SK-N-SH (cell line): Measurements from ENCODE around the gene STYXL2. TPM values are rescaled to one million over a fixed set of nuclear protein-coding genes. Genes with fewer than 3 reads are reported as not detected.

Source experiments
- CTCF ChIA-PET: fragments of 300-600, 350-600 bp; formaldehyde crosslinking; extraction: SDS; loops from one replicate; lab custom pipeline; 2021; lab: Yijun Ruan, JAX
- POLR2A ChIA-PET: fragments of 350-600 bp; sonication (Branson Sonifier 250); formaldehyde crosslinking; extraction: SDS; loops from one replicate; lab custom pipeline; 2020; ENCODE audit warnings: antibody characterized with exemption, inconsistent platforms; lab: Yijun Ruan, JAX
- DNase-seq: peaks from one replicate; pipeline ENCODE4 v3.0.0; 2012
- H2AFZ ChIP-seq: fragments of 200-600 bp; sonication (generic); 2 replicates; pipeline ENCODE4 v1.8.1; 2016; ENCODE audit warnings: antibody characterized with exemption, mild to moderate bottlenecking, low read depth
- H3F3A ChIP-seq: fragments of 200-600 bp; sonication (generic); replicated peaks from 2 replicates; pipeline ENCODE3; 2016; ENCODE audit warnings: antibody characterized with exemption, mild to moderate bottlenecking; ENCODE audit not compliant: insufficient read depth
- H3K27ac ChIP-seq, 2 experiments: fragments of 200-500 bp in 1 of 2; fragments of 200-600 bp in 1 of 2; sonication (Bioruptor generic) in 1 of 2; sonication (generic), shearing (Covaris generic) in 1 of 2; 2 replicates each; pipeline versions ENCODE4 v1.5.1 to v1.6.1; 2014 to 2016; ENCODE audit warnings: low read depth in 2 of 2, inconsistent platforms in 1 of 2, low read length in 1 of 2, mild to moderate bottlenecking in 1 of 2, mixed read lengths in 1 of 2
- H3K27me3 ChIP-seq: fragments of 200-600 bp; sonication (generic), shearing (Covaris generic); 2 replicates; pipeline ENCODE4 v1.6.1; 2016; ENCODE audit warnings: mixed run types; ENCODE audit not compliant: insufficient read depth
- H3K36me3 ChIP-seq, 2 experiments: fragments of 200-500 bp in 1 of 2; fragments of 200-600 bp in 1 of 2; sonication (Bioruptor generic) in 1 of 2; sonication (generic) in 1 of 2; replicated peaks in 1 of 2; 2 replicates each; pipeline versions ENCODE3 to v1.5.1; 2014 to 2016; ENCODE audit warnings: low read length in 1 of 2, mild to moderate bottlenecking in 1 of 2; ENCODE audit not compliant: insufficient read depth in 2 of 2, control insufficient read depth in 1 of 2
- H3K4me1 ChIP-seq, 2 experiments: fragments of 200-500 bp in 1 of 2; fragments of 200-600 bp in 1 of 2; sonication (Bioruptor generic) in 1 of 2; sonication (generic), shearing (Covaris generic) in 1 of 2; 2 replicates each; pipeline versions ENCODE4 v1.5.1 to v1.6.1; 2014 to 2016; ENCODE audit warnings: low read depth in 1 of 2, low read length in 1 of 2, mixed run types in 1 of 2; ENCODE audit not compliant: insufficient read depth in 2 of 2, control insufficient read depth in 1 of 2
- H3K4me2 ChIP-seq: fragments of 200-600 bp; sonication (generic), shearing (Covaris generic); 2 replicates; pipeline ENCODE4 v1.6.1; 2017; ENCODE audit warnings: mixed run types
- H3K4me3 ChIP-seq, 2 experiments: fragments of 200-500 bp in 1 of 2; fragments of 200-600 bp in 1 of 2; sonication (Bioruptor generic) in 1 of 2; sonication (generic), shearing (Covaris generic) in 1 of 2; 2 replicates each; pipeline versions ENCODE4 v1.5.1 to v1.8.1; 2014 to 2016; ENCODE audit warnings: low read depth in 2 of 2, inconsistent platforms in 1 of 2, low read length in 1 of 2, mild to moderate bottlenecking in 1 of 2, mixed read lengths in 1 of 2, moderate library complexity in 1 of 2
- H3K79me2 ChIP-seq: fragments of 200-600 bp; sonication (generic); 2 replicates; pipeline ENCODE4 v1.8.1; 2017; ENCODE audit warnings: mild to moderate bottlenecking; ENCODE audit not compliant: insufficient read depth
- H3K9ac ChIP-seq: fragments of 200-600 bp; sonication (generic); 2 replicates; pipeline ENCODE4 v1.6.1; 2017; ENCODE audit warnings: mixed run types
- H3K9me2 ChIP-seq: fragments of 200-600 bp; sonication (generic); 2 replicates; pipeline ENCODE4 v1.6.1; 2017; ENCODE audit warnings: mixed run types
- H3K9me3 ChIP-seq: fragments of 200-600 bp; sonication (generic); 2 replicates; pipeline ENCODE4 v1.6.1; 2017; ENCODE audit warnings: mixed run types, mild to moderate bottlenecking, moderate library complexity
- H4K20me1 ChIP-seq: fragments of 200-600 bp; sonication (generic); 2 replicates; pipeline ENCODE4 v1.6.1; 2017; ENCODE audit warnings: mild to moderate bottlenecking, mixed run types; ENCODE audit not compliant: insufficient read depth
- CHD2 ChIP-seq: fragments of 150-350 bp; IDR thresholded peaks from 2 replicates; pipeline ENCODE4 v1.6.1; 2018; ENCODE audit warnings: low read length; ENCODE audit not compliant: partially characterized antibody
- EP300 ChIP-seq, 2 experiments: IDR thresholded peaks; 2 replicates each; pipeline versions ENCODE4 v1.4.0 to v1.6.1; 2012; ENCODE audit warnings: borderline replicate concordance in 1 of 2, low read depth in 1 of 2, low read length in 1 of 2
- FOXM1 ChIP-seq: IDR thresholded peaks from 2 replicates; pipeline ENCODE4 v1.4.0; 2012; ENCODE audit warnings: low read depth, mild to moderate bottlenecking
- GABPA ChIP-seq: IDR thresholded peaks from 2 replicates; pipeline ENCODE4 v1.4.0; 2012; ENCODE audit warnings: low read depth, mild to moderate bottlenecking
- JUND ChIP-seq: IDR thresholded peaks from 2 replicates; pipeline ENCODE4 v1.4.0; 2012
- NRF1 ChIP-seq: IDR thresholded peaks from 2 replicates; pipeline ENCODE4 v1.6.1; 2012; ENCODE audit warnings: low read depth, mild to moderate bottlenecking, low read length
- RAD21 ChIP-seq: IDR thresholded peaks from 2 replicates; pipeline ENCODE4 v1.6.1; 2012; ENCODE audit warnings: mild to moderate bottlenecking, low read length
- RCOR1 ChIP-seq: fragments of 150-350 bp; IDR thresholded peaks from 2 replicates; pipeline ENCODE4 v1.6.1; 2017; ENCODE audit warnings: antibody characterized with exemption, low read length
- RFX5 ChIP-seq: IDR thresholded peaks from 2 replicates; pipeline ENCODE4 v1.6.1; 2012; ENCODE audit warnings: mild to moderate bottlenecking, improper control_type of control experiment, low read length
- RXRA ChIP-seq: IDR thresholded peaks from 2 replicates; pipeline ENCODE4 v1.4.0; 2012; ENCODE audit warnings: low read depth, mild to moderate bottlenecking, borderline replicate concordance
- SIN3A ChIP-seq: IDR thresholded peaks from 2 replicates; pipeline ENCODE4 v1.6.1; 2012; ENCODE audit warnings: low read depth, mild to moderate bottlenecking, low read length, moderate library complexity, borderline replicate concordance
- SMC3 ChIP-seq: IDR thresholded peaks from 2 replicates; pipeline ENCODE4 v1.6.1; 2012; ENCODE audit warnings: low read depth, low read length, improper control_type of control experiment
- YY1 ChIP-seq: IDR thresholded peaks from 2 replicates; pipeline ENCODE4 v1.4.0; 2012; ENCODE audit warnings: low read depth, mild to moderate bottlenecking
- ZBTB33 ChIP-seq: IDR thresholded peaks from 2 replicates; pipeline ENCODE4 v1.4.0; 2012; ENCODE audit warnings: low read depth, borderline replicate concordance
- WGBS: methylation state at CpG from one replicate; pipeline ENCODE4 v1.1.6; 2017; ENCODE audit warnings: low lambda C conversion rate; 5-methylcytosine and 5-hydroxymethylcytosine counted together
- polyA plus RNA-seq, 3 experiments: library from polyadenylated mRNA; depleted of rRNA; stranded (reverse); fragments of >200 nt; gene quantifications; 2 replicates each; pipeline ENCODE4 v1.2.3, GENCODE V29; 2012
- TF ChIP-seq, protein P1 (sequence below): fragments of 150-350 bp; IDR thresholded peaks from 2 replicates; pipeline ENCODE4 v1.6.1; 2016; ENCODE audit warnings: mild to moderate bottlenecking, low read depth, low read length
- TF ChIP-seq, protein P2 (sequence below): fragments of 200-600 bp; sonication (generic); IDR thresholded peaks from 2 replicates; pipeline ENCODE4 v1.6.1; 2017; ENCODE audit warnings: antibody characterized with exemption, mild to moderate bottlenecking, moderate library complexity

The STYXL2 gene
- polyA plus RNA-seq, 1 of the 3 experiments (the other 2 are of a cell fraction): not detected

DNA sequence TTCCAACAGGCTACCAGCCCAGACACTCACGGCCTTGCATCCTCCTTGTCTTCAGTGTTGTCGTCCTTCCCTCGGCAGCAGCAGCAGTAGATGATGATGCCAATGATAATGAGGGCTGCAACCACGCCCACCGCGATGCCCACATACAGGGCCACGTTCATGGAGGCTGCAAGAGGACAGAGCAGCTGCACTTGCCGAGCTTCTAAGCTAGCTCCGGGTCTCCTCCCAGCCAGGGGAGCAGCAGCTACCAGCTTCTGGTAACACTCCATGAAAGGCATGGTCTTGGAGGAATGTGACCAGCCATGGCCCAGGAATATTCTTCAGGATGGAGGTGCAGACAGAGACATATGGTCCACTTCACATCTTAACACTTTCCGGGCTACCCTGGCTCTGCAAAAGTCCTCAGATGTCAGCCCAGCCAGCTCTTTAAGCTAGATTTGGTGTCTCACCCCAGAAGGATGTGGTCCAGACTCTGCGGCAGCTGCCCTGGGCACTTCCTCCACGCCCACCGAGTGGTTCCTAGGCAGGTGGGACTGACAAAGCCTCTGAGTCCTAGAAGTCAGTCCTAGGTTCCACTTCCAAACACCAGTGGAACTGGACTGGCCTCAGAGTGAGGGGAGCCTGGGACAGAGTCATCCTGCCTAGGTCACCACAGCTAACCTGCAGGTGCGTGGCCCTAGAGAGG, 38.8 kb upstream of the STYXL2 start:
- TF ChIP-seq RCOR1: no peak
- no peak for TF ChIP-seq SMC3
- TF ChIP-seq NRF1: no peak
- TF ChIP-seq SIN3A: no peak
- TF ChIP-seq JUND: no peak
- no peak for TF ChIP-seq ZBTB33
- no peak for TF ChIP-seq GABPA
- TF ChIP-seq RXRA: no peak
- TF ChIP-seq CHD2: no peak
- no peak for TF ChIP-seq YY1
- TF ChIP-seq FOXM1: no peak
- TF ChIP-seq, protein P1, sequence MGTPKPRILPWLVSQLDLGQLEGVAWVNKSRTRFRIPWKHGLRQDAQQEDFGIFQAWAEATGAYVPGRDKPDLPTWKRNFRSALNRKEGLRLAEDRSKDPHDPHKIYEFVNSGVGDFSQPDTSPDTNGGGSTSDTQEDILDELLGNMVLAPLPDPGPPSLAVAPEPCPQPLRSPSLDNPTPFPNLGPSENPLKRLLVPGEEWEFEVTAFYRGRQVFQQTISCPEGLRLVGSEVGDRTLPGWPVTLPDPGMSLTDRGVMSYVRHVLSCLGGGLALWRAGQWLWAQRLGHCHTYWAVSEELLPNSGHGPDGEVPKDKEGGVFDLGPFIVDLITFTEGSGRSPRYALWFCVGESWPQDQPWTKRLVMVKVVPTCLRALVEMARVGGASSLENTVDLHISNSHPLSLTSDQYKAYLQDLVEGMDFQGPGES: no peak
- TF ChIP-seq, protein P2, sequence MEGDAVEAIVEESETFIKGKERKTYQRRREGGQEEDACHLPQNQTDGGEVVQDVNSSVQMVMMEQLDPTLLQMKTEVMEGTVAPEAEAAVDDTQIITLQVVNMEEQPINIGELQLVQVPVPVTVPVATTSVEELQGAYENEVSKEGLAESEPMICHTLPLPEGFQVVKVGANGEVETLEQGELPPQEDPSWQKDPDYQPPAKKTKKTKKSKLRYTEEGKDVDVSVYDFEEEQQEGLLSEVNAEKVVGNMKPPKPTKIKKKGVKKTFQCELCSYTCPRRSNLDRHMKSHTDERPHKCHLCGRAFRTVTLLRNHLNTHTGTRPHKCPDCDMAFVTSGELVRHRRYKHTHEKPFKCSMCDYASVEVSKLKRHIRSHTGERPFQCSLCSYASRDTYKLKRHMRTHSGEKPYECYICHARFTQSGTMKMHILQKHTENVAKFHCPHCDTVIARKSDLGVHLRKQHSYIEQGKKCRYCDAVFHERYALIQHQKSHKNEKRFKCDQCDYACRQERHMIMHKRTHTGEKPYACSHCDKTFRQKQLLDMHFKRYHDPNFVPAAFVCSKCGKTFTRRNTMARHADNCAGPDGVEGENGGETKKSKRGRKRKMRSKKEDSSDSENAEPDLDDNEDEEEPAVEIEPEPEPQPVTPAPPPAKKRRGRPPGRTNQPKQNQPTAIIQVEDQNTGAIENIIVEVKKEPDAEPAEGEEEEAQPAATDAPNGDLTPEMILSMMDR: no peak
- TF ChIP-seq RAD21: no peak
- no peak for TF ChIP-seq RFX5
- TF ChIP-seq EP300 (IDR thresholded peaks at IDR 0.05; ENCODE audit: borderline replicate concordance in 1 of 2, low read depth in 1 of 2, low read length in 1 of 2): no peak
- H3K36me3 ChIP-seq: no peaks in the 10 kb centered on the region
- ChIA-PET CTCF (interaction anchor here (0.7 to 19.2 kb wide), 5 partner anchors 9 to 479 kb away, joined by 3 to 769 read pairs (median 4); no protein-coding TSS in a partner anchor), POLR2A (no interaction called here)
- H3K9me3 ChIP-seq: no peaks in the 10 kb centered on the region
- no peaks in the 10 kb centered on the region for H4K20me1 ChIP-seq
- H3K27ac ChIP-seq: no peak overlapping the region
- H3K27me3 ChIP-seq: peaks cover 4% of the 10 kb centered on the region; the same call in 1 of the 2 replicates
- no peaks in the 10 kb centered on the region for H3K79me2 ChIP-seq
- H3K4me2 ChIP-seq: no peak overlapping the region
- no peak overlapping the region for H3K4me3 ChIP-seq
- H3K9ac ChIP-seq: no peak overlapping the region
- H3F3A ChIP-seq: no peaks in the 10 kb centered on the region
- no peaks in the 10 kb centered on the region for H3K9me2 ChIP-seq
- no peak overlapping the region for H2AFZ ChIP-seq
- DNase-seq: no peak
- peaks cover 0 to 5% of the 10 kb centered on the region in 2 experiments; a peak in 1 of 4 replicates for H3K4me1 ChIP-seq
- WGBS: 49% methylated on average over 12 of the region's 14 CpGs
